ENCODE results near the gene CRB1. TPM values are rescaled to one million over a fixed set of nuclear protein-coding genes. Genes with fewer than 3 reads are reported as not detected.
A peak's percentile ranks its signal among the peaks of the same experiment; 100 is the strongest.

The CRB1 gene
- total and polyA plus RNA-seq, 2 experiments from 2014 or later, result 0.54 to 0.57 TPM

- TF ChIP-seq CTCF (IDR thresholded peaks at IDR 0.05; ENCODE audit: low read depth, low read length), result no peak
- Histone ChIP-seq H3K9me3 (ENCODE audit: low read depth) (no peaks in the 10 kb centered on the region), H3K4me1 (ENCODE audit: low read depth) (no peaks in the 10 kb centered on the region), H3K27ac (no peak overlapping the region), H3K36me3 (no peaks in the 10 kb centered on the region), H3K27me3 (no peaks in the 10 kb centered on the region), H3K4me3 (no peak overlapping the region)
- peak in 1 of 2 donors; percentile 29 for DNase-seq (ENCODE audit: low read depth in 1 of 2, low spot score in 1 of 2)
These were observed 120.7 kb downstream of the CRB1 start for GRCh38 chr1:197388801-197389200.

- no peaks in the 10 kb centered on the region for H3K36me3 ChIP-seq
- H3K27ac ChIP-seq, result no peak overlapping the region
- H3K4me1 ChIP-seq (ENCODE audit: low read depth), result no peaks in the 10 kb centered on the region
- no peak for TF ChIP-seq CTCF (IDR thresholded peaks at IDR 0.05; ENCODE audit: low read depth, low read length)
- no peaks in the 10 kb centered on the region for H3K27me3 ChIP-seq
- no peak overlapping the region for H3K4me3 ChIP-seq
- no peak for DNase-seq (ENCODE audit: low read depth in 1 of 2, low spot score in 1 of 2)
- H3K9me3 ChIP-seq (ENCODE audit: low read depth), result no peaks in the 10 kb centered on the region
These were observed 122.8 kb downstream of the CRB1 start for GRCh38 chr1:197390856-197391255.

GRCh38 chr1:197391303-197392226 lies 123.5 kb downstream of the CRB1 start:
- Histone ChIP-seq H3K4me1 (ENCODE audit: low read depth) (no peaks in the 10 kb centered on the region), H3K36me3 (no peaks in the 10 kb centered on the region), H3K27me3 (no peaks in the 10 kb centered on the region), H3K9me3 (ENCODE audit: low read depth) (no peaks in the 10 kb centered on the region), H3K27ac (no peak overlapping the region), H3K4me3 (no peak overlapping the region)
- peak in 1 of 2 donors; percentile 30 for DNase-seq (ENCODE audit: low read depth in 1 of 2, low spot score in 1 of 2)
- TF ChIP-seq CTCF (IDR thresholded peaks at IDR 0.05; ENCODE audit: low read depth, low read length), result peak; percentile 2

GRCh38 chr1:197392541-197392940 lies 124.5 kb downstream of the CRB1 start:
- H3K4me3 ChIP-seq, result no peak overlapping the region
- H3K27ac ChIP-seq, result no peak overlapping the region
- no peak for TF ChIP-seq CTCF (IDR thresholded peaks at IDR 0.05; ENCODE audit: low read depth, low read length)
- H3K27me3 ChIP-seq, result no peaks in the 10 kb centered on the region
- H3K4me1 ChIP-seq (ENCODE audit: low read depth), result no peaks in the 10 kb centered on the region
- no peaks in the 10 kb centered on the region for H3K36me3 ChIP-seq
- no peak for DNase-seq (ENCODE audit: low read depth in 1 of 2, low spot score in 1 of 2)
- no peaks in the 10 kb centered on the region for H3K9me3 ChIP-seq (ENCODE audit: low read depth)

GRCh38 chr1:197393105-197393504 lies 125.1 kb downstream of the CRB1 start:
- TF ChIP-seq CTCF (IDR thresholded peaks at IDR 0.05; ENCODE audit: low read depth, low read length), result no peak
- Histone ChIP-seq H3K4me3 (no peak overlapping the region), H3K9me3 (ENCODE audit: low read depth) (no peaks in the 10 kb centered on the region), H3K27me3 (peaks cover 4% of the 10 kb centered on the region), H3K4me1 (ENCODE audit: low read depth) (no peaks in the 10 kb centered on the region), H3K36me3 (no peaks in the 10 kb centered on the region), H3K27ac (no peak overlapping the region)
- peak in 1 of 2 donors; percentile 17 for DNase-seq (ENCODE audit: low read depth in 1 of 2, low spot score in 1 of 2)

Measured in cardiac muscle cell (in vitro differentiated cells and primary cell).